H1 (cell line): ENCODE measurements around the gene ZNF512. TPM values are rescaled to one million over a fixed set of nuclear protein-coding genes. Genes with fewer than 3 reads are reported as not detected.

ENCODE experiments used
- CTCF ChIA-PET: fragments of 300-600 bp; sonication (Branson Sonifier 250); formaldehyde crosslinking; loops from one replicate; lab custom pipeline; 2021; ENCODE audit not compliant: partially characterized antibody; lab: Charles Lee
- POLR2A ChIA-PET: fragments of 300-600 bp; sonication (Branson Sonifier 250); formaldehyde crosslinking; loops from one replicate; lab custom pipeline; 2021; ENCODE audit warnings: inconsistent platforms; ENCODE audit not compliant: partially characterized antibody; lab: Charles Lee
- DNase-seq, 2 experiments: peaks; one replicate each; pipeline versions ENCODE4 v3.0.0 to v3.0.0-alpha.2; 2010 to 2022; ENCODE audit warnings: low spot score in 2 of 2, low read depth in 1 of 2, mixed read lengths in 1 of 2
- FAIRE-seq: peaks from 2 replicates; lab custom pipeline; 2011; peaks lifted over from hg19 to GRCh38; lab: Jason Lieb, UNC
- H2AFZ ChIP-seq: 2 replicates; pipeline ENCODE4 v1.8.1; 2012; ENCODE audit warnings: low read length, inconsistent platforms
- H2AK5ac ChIP-seq: 2 replicates; pipeline ENCODE4 v1.6.1; 2013; ENCODE audit warnings: low read depth, low read length
- H2BK120ac ChIP-seq: replicated peaks from 2 replicates; pipeline ENCODE3; 2013; ENCODE audit warnings: low read depth, low read length, inconsistent platforms
- H2BK12ac ChIP-seq: 2 replicates; pipeline ENCODE4 v1.6.1; 2013; ENCODE audit warnings: low read depth, low read length
- H2BK15ac ChIP-seq: 2 replicates; pipeline ENCODE4 v1.6.1; 2013; ENCODE audit warnings: low read length
- H2BK20ac ChIP-seq: 2 replicates; pipeline ENCODE4 v1.6.1; 2013; ENCODE audit warnings: low read length
- H2BK5ac ChIP-seq: 2 replicates; pipeline ENCODE4 v1.6.1; 2013; ENCODE audit warnings: low read depth, low read length
- H3K14ac ChIP-seq: 2 replicates; pipeline ENCODE4 v1.6.1; 2013; ENCODE audit warnings: inconsistent platforms; ENCODE audit not compliant: insufficient read length
- H3K18ac ChIP-seq: 2 replicates; pipeline ENCODE4 v1.6.1; 2013; ENCODE audit warnings: low read length; ENCODE audit errors: extremely low read depth
- H3K23ac ChIP-seq: 2 replicates; pipeline ENCODE4 v1.6.1; 2013; ENCODE audit warnings: inconsistent platforms; ENCODE audit not compliant: insufficient read length
- H3K23me2 ChIP-seq: 2 replicates; pipeline ENCODE4 v1.6.1; 2013; ENCODE audit warnings: low read depth, low read length
- H3K27ac ChIP-seq: 2 replicates; pipeline ENCODE4 v1.6.1; 2011; ENCODE audit warnings: low read depth, low read length, inconsistent platforms
- H3K27me3 ChIP-seq, 4 experiments: replicated peaks in 1 of 4; 1 replicate in 1 of 4; 2 replicates in 3 of 4; pipeline versions ENCODE4 v1.6.1 to v1.8.1; 2011 to 2013; ENCODE audit warnings: low read length in 3 of 4, mild to moderate bottlenecking in 3 of 4, inconsistent platforms in 2 of 4, mixed read lengths in 2 of 4, moderate library complexity in 1 of 4; ENCODE audit not compliant: control insufficient read depth in 3 of 4, insufficient read depth in 3 of 4; ENCODE audit errors: extremely low read depth in 1 of 4
- H3K36me3 ChIP-seq, 4 experiments: 2 replicates each; pipeline versions ENCODE4 v1.6.1 to v1.8.1; 2011 to 2013; ENCODE audit warnings: mild to moderate bottlenecking in 4 of 4, low read length in 3 of 4, moderate library complexity in 2 of 4, control low read depth in 1 of 4, inconsistent platforms in 1 of 4; ENCODE audit not compliant: insufficient read depth in 4 of 4, control insufficient read depth in 2 of 4
- H3K4ac ChIP-seq: replicated peaks from 2 replicates; pipeline ENCODE3; 2013; ENCODE audit warnings: low read length, low read depth, mixed read lengths, inconsistent platforms; ENCODE audit not compliant: insufficient read length
- H3K4me1 ChIP-seq, 4 experiments: replicated peaks in 1 of 4; 1 replicate in 1 of 4; 2 replicates in 3 of 4; pipeline versions ENCODE4 v1.6.1 to v1.8.1; 2011 to 2013; ENCODE audit warnings: low read length in 3 of 4, inconsistent platforms in 2 of 4, mixed read lengths in 1 of 4; ENCODE audit not compliant: insufficient read depth in 4 of 4, control insufficient read depth in 3 of 4
- H3K4me2 ChIP-seq, 2 experiments: 2 replicates each; pipeline versions ENCODE4 v1.6.1 to v1.8.1; 2011 to 2013; ENCODE audit warnings: low read depth in 2 of 2, low read length in 2 of 2, control low read depth in 1 of 2, inconsistent platforms in 1 of 2, mild to moderate bottlenecking in 1 of 2; ENCODE audit not compliant: insufficient read depth in 1 of 2
- H3K4me3 ChIP-seq, 4 experiments: fragments of 200-600, 300-600 bp in 1 of 4; sonication (generic), shearing (Covaris generic), sonication (Bioruptor Twin) in 1 of 4; 2 replicates each; pipeline versions ENCODE4 v1.5.1 to v1.8.1; 2011 to 2016; ENCODE audit warnings: low read length in 4 of 4, low read depth in 3 of 4, control low read depth in 2 of 4, inconsistent platforms in 2 of 4, mild to moderate bottlenecking in 2 of 4, mixed read lengths in 1 of 4, moderate library complexity in 1 of 4; ENCODE audit not compliant: insufficient read depth in 2 of 4; ENCODE audit errors: extremely low read depth in 1 of 4
- H3K56ac ChIP-seq: replicated peaks from 2 replicates; pipeline ENCODE3; 2013; ENCODE audit warnings: low read depth, mild to moderate bottlenecking, mixed read lengths, low read length, inconsistent platforms; ENCODE audit not compliant: insufficient read length
- H3K79me1 ChIP-seq: 2 replicates; pipeline ENCODE4 v1.6.1; 2013; ENCODE audit warnings: low read depth, low read length, control low read depth
- H3K79me2 ChIP-seq, 2 experiments: 2 replicates each; pipeline versions ENCODE4 v1.6.1 to v1.8.1; 2012 to 2013; ENCODE audit warnings: low read length in 2 of 2, mild to moderate bottlenecking in 2 of 2, inconsistent platforms in 1 of 2; ENCODE audit not compliant: insufficient read depth in 2 of 2, control insufficient read depth in 1 of 2
- H3K9ac ChIP-seq, 4 experiments: replicated peaks in 1 of 4; 1 replicate in 1 of 4; 2 replicates in 3 of 4; pipeline versions ENCODE4 v1.6.1 to v1.8.1; 2011 to 2013; ENCODE audit warnings: low read depth in 3 of 4, low read length in 3 of 4, control low read depth in 2 of 4, mild to moderate bottlenecking in 2 of 4, moderate library complexity in 2 of 4, inconsistent platforms in 1 of 4; ENCODE audit errors: extremely low read depth in 1 of 4
- H3K9me3 ChIP-seq, 2 experiments: 2 replicates each; pipeline versions ENCODE4 v1.6.1 to v1.8.1; 2012 to 2013; ENCODE audit warnings: mild to moderate bottlenecking in 2 of 2, moderate library complexity in 2 of 2, control low read depth in 1 of 2, inconsistent platforms in 1 of 2, low read depth in 1 of 2, low read length in 1 of 2, mixed read lengths in 1 of 2; ENCODE audit not compliant: insufficient read depth in 2 of 2
- H4K20me1 ChIP-seq, 2 experiments: replicated peaks in 1 of 2; 2 replicates each; pipeline versions ENCODE3 to v1.8.1; 2011 to 2013; ENCODE audit warnings: inconsistent platforms in 2 of 2, low read length in 2 of 2, mild to moderate bottlenecking in 1 of 2; ENCODE audit not compliant: insufficient read depth in 2 of 2, control insufficient read depth in 1 of 2
- H4K5ac ChIP-seq: 2 replicates; pipeline ENCODE4 v1.6.1; 2013; ENCODE audit warnings: low read length, low read depth, mixed read lengths, inconsistent platforms; ENCODE audit not compliant: insufficient read length
- H4K8ac ChIP-seq: 2 replicates; pipeline ENCODE4 v1.8.0; 2013; ENCODE audit warnings: mild to moderate bottlenecking, moderate library complexity, low read length, inconsistent platforms; ENCODE audit not compliant: insufficient read depth; ENCODE audit errors: extremely low read depth
- H4K91ac ChIP-seq: replicated peaks from 2 replicates; pipeline ENCODE3; 2013; ENCODE audit warnings: low read length, mixed read lengths, inconsistent platforms; ENCODE audit not compliant: insufficient read length
- ASH2L ChIP-seq: fragments of 200-600, 300-600 bp; sonication (generic); IDR thresholded peaks from one replicate; pipeline ENCODE4 v1.7.1; 2017; ENCODE audit warnings: low read length
- SRF ChIP-seq: IDR thresholded peaks from 2 replicates; pipeline ENCODE4 v1.6.1; 2011; ENCODE audit warnings: mild to moderate bottlenecking, low read depth, low read length, moderate library complexity
- WGBS, 2 experiments: shearing (Covaris generic) in 1 of 2; methylation state at CpG; one replicate each; pipeline versions ENCODE4 v1.1.6 to v1.1.7; 2013 to 2015; ENCODE audit warnings: low lambda C conversion rate in 2 of 2, mixed read lengths in 2 of 2, inconsistent platforms in 1 of 2, low coverage in 1 of 2, missing lambda C conversion rate in 1 of 2; ENCODE audit not compliant: insufficient replicate concordance in 2 of 2, insufficient coverage in 1 of 2, insufficient read length in 1 of 2; ENCODE audit errors: extremely low coverage in 1 of 2, missing lambda C conversion rate in 1 of 2; 5-methylcytosine and 5-hydroxymethylcytosine counted together
- polyA plus RNA-seq, 7 experiments: library from polyadenylated mRNA; depleted of rRNA in 3 of 7; stranded (reverse) in 5 of 7; unstranded in 2 of 7; fragments of >200 nt in 5 of 7; fragments of 200-250 nt in 2 of 7; gene quantifications; 1 replicate in 5 of 7; 2 replicates in 1 of 7; 4 replicates in 1 of 7; pipeline versions ENCODE4 v1.2.1 to v1.2.3, GENCODE V29; 2011 to 2013; ENCODE audit warnings: missing spikeins in 2 of 7, mixed read lengths in 2 of 7
- total RNA-seq: library from RNA; stranded (reverse); fragmentation: NEBNext Ultra II Directional; extraction: Animal tissue kit (Norgen Biotek cat#: 25700); gene quantifications from 2 replicates; pipeline ENCODE4 v1.2.1, GENCODE V29; 2021

ZNF512 gene
- total and polyA plus RNA-seq, 2 of the 8 experiments (the other 6 are each of a cell fraction or from before 2014, with no cell fraction given) = 17.6 to 37.9 TPM

- Histone ChIP-seq H2AFZ (no peak overlapping the region), H3K4ac (no peak overlapping the region), H4K5ac (no peak overlapping the region), H3K79me2 (no peaks in the 10 kb centered on the region), H3K79me1 (no peaks in the 10 kb centered on the region), H2BK120ac (no peak overlapping the region), H3K36me3 (peaks cover 5 to 72% (median 39%) of the 10 kb centered on the region in 4 experiments; a peak in 7 of 8 replicates), H3K4me1 (no peaks in the 10 kb centered on the region), H3K56ac (no peak overlapping the region), H3K4me3 (no peak overlapping the region), H2BK12ac (no peak overlapping the region), H3K9me3 (no peaks in the 10 kb centered on the region), H3K23ac (no peak overlapping the region), H2BK20ac (no peak overlapping the region), H3K4me2 (no peak overlapping the region), H3K18ac (no peak overlapping the region), H2BK5ac (no peak overlapping the region), H3K9ac (no peak overlapping the region), H2BK15ac (no peak overlapping the region), H3K14ac (no peak overlapping the region), H4K20me1 (no peaks in the 10 kb centered on the region), H3K27me3 (no peaks in the 10 kb centered on the region), H2AK5ac (no peak overlapping the region), H4K91ac (no peak overlapping the region), H4K8ac (no peak overlapping the region), H3K23me2 (no peaks in the 10 kb centered on the region), H3K27ac (no peak overlapping the region)
- DNase-seq = no peak
- no peak for TF ChIP-seq ASH2L
- no peak for TF ChIP-seq SRF
- CTCF ChIA-PET = interaction anchor here (0.9 to 1.1 kb wide), 3 partner anchors 28 to 192 kb away, joined by 3 to 4 read pairs (median 3); no protein-coding TSS in a partner anchor
- POLR2A ChIA-PET = interaction anchor here (1.3 to 2.1 kb wide), 3 partner anchors 8 to 26 kb away, joined by 4 to 12 read pairs (median 7); partner anchors contain the start of genes CCDC121, GPN1, SLC4A1AP and SUPT7L
- no peak for FAIRE-seq
- WGBS, 2 experiments = 86% methylated on average over 7 of the region's 7 CpGs; no CpG with 5 or more reads in 1 of the 2 experiments
Measured at GRCh38 chr2:27655155-27655951, 72.5 kb downstream of the ZNF512 start.
